Body of pancreas (tissue), 4 donors: ENCODE data around the gene SLC47A2. TPM values are rescaled to one million over a fixed set of nuclear protein-coding genes. Genes with fewer than 3 reads are reported as not detected.

Experiments used
- ATAC-seq: fragments of 150-250 bp; one replicate; pipeline ENCODE4 v1.9.1; 2016
- DNase-seq, 4 donors: peaks; one replicate each; pipeline ENCODE4 v3.0.0-alpha.2; 2019
- H3K27ac ChIP-seq, 4 donors: fragments of 200-600 bp; sonication (generic); 1 replicate in 3 of 4; 2 replicates in 1 of 4; pipeline versions ENCODE4 v1.5.1 to v1.6.1; 2016 to 2019; ENCODE audit warnings: mild to moderate bottlenecking in 1 of 4, mixed read lengths in 1 of 4, moderate library complexity in 1 of 4
- H3K27me3 ChIP-seq, 2 donors: fragments of 200-600 bp; sonication (generic); one replicate each; pipeline ENCODE4 v1.6.0; 2016; ENCODE audit warnings: mild to moderate bottlenecking in 1 of 2
- H3K36me3 ChIP-seq, 2 donors: fragments of 200-600 bp; sonication (generic); replicated peaks in 1 of 2; 2 replicates each; pipeline ENCODE4 v1.5.1; 2016; ENCODE audit warnings: low read depth in 2 of 2; ENCODE audit not compliant: insufficient read depth in 1 of 2
- H3K4me1 ChIP-seq: fragments of 200-600 bp; sonication (generic); one replicate; pipeline ENCODE4 v1.6.0; 2016
- H3K4me3 ChIP-seq, 2 donors: fragments of 200-600 bp; sonication (generic); 1 replicate in 1 of 2; 2 replicates in 1 of 2; pipeline ENCODE4 v1.5.1; 2016 to 2019
- H3K9me3 ChIP-seq, 3 donors: fragments of 200-600 bp; sonication (generic); 1 replicate in 2 of 3; 2 replicates in 1 of 3; pipeline ENCODE4 v1.5.1; 2016
- POLR2A ChIP-seq, 3 donors: fragments of 450-650 bp; IDR thresholded peaks; one replicate each; pipeline ENCODE4 v1.6.1; 2016; ENCODE audit warnings: antibody characterized with exemption in 3 of 3, mild to moderate bottlenecking in 2 of 3
- WGBS, 2 donors: methylation state at CpG; one replicate each; pipeline ENCODE4 v1.1.5; 2017; 5-methylcytosine and 5-hydroxymethylcytosine counted together
- intact Hi-C: fragments of 100-400 bp; cut with DNase I; formaldehyde crosslinking; loops from one replicate; pipeline ENCODE4 v1.15.1; 2023
- total RNA-seq, 2 donors: library from RNA; depleted of rRNA; stranded (reverse); fragments of >200 nt; gene quantifications; one replicate each; pipeline ENCODE4 v1.1.0, GENCODE V29; 2016
- TF ChIP-seq, protein P1 (sequence below), 7 experiments: fragments of 450-650 bp in 4 of 7; fragments of 200-600 bp in 3 of 7; sonication (generic) in 3 of 7; IDR thresholded peaks; one replicate each; pipeline ENCODE4 v1.5.1; 2016 to 2019; ENCODE audit warnings: antibody characterized with exemption in 7 of 7

The SLC47A2 gene
- total RNA-seq, 2 donors from 2014 or later, result 0.26 TPM; not detected in 1

DNA sequence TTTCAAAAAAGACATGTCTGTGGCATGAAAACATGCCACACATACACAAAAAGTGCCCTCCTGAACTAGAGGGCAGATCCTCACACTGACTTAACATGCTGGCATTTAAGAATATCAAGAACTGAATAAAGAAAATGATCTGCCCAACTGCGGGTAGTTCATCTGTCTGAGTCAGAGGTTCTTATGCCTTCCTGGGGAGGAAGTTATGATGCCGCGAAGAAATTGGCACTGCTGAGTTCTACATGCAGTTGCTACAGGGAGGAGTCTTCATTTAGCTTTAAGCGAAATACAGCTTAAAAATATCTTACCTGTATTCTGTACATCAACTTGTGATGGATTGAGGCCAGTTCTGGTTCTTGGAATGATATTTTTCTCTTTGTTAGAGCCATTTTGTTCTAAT, 61.5 kb downstream of the SLC47A2 start:
- no peak for ATAC-seq
- H3K4me1 ChIP-seq, result peaks cover 51% of the 10 kb centered on the region
- no peaks in the 10 kb centered on the region for H3K27me3 ChIP-seq
- TF ChIP-seq, protein P1, sequence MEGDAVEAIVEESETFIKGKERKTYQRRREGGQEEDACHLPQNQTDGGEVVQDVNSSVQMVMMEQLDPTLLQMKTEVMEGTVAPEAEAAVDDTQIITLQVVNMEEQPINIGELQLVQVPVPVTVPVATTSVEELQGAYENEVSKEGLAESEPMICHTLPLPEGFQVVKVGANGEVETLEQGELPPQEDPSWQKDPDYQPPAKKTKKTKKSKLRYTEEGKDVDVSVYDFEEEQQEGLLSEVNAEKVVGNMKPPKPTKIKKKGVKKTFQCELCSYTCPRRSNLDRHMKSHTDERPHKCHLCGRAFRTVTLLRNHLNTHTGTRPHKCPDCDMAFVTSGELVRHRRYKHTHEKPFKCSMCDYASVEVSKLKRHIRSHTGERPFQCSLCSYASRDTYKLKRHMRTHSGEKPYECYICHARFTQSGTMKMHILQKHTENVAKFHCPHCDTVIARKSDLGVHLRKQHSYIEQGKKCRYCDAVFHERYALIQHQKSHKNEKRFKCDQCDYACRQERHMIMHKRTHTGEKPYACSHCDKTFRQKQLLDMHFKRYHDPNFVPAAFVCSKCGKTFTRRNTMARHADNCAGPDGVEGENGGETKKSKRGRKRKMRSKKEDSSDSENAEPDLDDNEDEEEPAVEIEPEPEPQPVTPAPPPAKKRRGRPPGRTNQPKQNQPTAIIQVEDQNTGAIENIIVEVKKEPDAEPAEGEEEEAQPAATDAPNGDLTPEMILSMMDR (IDR thresholded peaks at IDR 0.05), result no peak
- no peak for TF ChIP-seq POLR2A (IDR thresholded peaks at IDR 0.05)
- intact Hi-C loops, result no loop called here
- H3K27ac ChIP-seq, result no peak overlapping the region
- H3K9me3 ChIP-seq, result no peaks in the 10 kb centered on the region
- H3K4me3 ChIP-seq, result no peak overlapping the region
- peaks cover 0 to 7% of the 10 kb centered on the region in 2 donors for H3K36me3 ChIP-seq
- WGBS, 2 donors, result 92 to 97% methylated on average over 4 of the region's 4 CpGs
- DNase-seq, result no peak

DNA sequence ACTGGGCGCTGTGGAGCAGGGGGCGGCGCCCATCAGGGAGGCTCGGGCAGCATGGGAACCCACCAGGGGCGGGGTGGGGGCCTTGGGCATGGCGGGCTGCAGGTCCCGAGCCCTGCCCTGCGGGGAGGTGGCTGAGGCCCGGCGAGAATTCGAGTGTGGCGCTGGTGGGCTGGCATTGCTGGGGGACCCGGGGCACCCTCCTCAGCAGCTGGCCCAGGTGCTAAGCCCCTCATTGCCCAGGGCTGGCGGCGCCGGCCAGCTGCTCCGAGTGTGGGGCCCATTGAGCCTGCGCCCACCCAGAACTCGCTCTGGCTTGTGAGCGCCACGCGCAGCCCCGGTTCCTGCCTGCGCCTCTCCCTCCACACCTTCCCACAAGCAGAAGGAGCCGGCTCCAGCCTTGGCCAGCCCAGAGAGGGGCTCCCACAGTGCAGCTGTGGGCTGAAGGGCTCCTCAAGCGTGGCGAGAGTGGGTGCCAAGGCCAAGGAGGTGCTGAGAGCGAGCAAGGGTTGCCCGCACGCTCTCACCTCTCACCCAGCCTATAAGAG, 62.0 kb downstream of the SLC47A2 start:
- ATAC-seq (no peak), DNase-seq (no peak)
- Histone ChIP-seq H3K9me3 (no peaks in the 10 kb centered on the region), H3K4me3 (no peak overlapping the region), H3K27ac (no peak overlapping the region), H3K27me3 (no peaks in the 10 kb centered on the region), H3K4me1 (peaks cover 51% of the 10 kb centered on the region), H3K36me3 (peaks cover 0 to 7% of the 10 kb centered on the region in 2 donors)
- 97 to 100% methylated on average over 1 to 22 of the region's 30 CpGs for WGBS, 2 donors
- TF ChIP-seq, protein P1 (IDR thresholded peaks at IDR 0.05), result no peak
- TF ChIP-seq POLR2A (IDR thresholded peaks at IDR 0.05), result no peak
- intact Hi-C loops, result no loop called here

DNA sequence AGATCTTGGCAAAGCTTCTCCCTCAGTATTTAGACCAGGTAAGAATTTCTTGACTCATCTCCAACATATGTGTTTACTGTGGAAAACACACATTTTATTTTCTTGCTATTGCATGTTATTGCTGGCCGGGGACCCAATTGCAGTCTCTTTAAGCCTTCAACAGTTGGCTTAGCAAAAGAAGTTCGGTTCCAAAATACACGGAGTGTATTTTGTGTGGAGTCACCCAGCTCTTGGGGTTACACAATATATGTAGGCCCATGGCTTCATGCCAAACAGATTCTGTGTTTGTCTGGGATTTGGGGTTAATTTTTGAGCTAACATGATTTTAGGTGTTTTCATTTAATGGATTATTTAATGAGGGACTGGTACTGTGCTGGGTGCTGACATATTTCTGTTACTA, 63.8 kb downstream of the SLC47A2 start:
- Histone ChIP-seq H3K36me3 (peaks cover 0 to 7% of the 10 kb centered on the region in 2 donors), H3K4me1 (peaks cover 43% of the 10 kb centered on the region), H3K27ac (peak overlapping the region in 3 of 4 donors; percentile 17 to 63 (median 48)), H3K27me3 (no peaks in the 10 kb centered on the region), H3K4me3 (no peak overlapping the region), H3K9me3 (no peaks in the 10 kb centered on the region)
- ATAC-seq (no peak), DNase-seq (peak in 1 of 4 donors; percentile 44)
- WGBS, 2 donors, result 25 to 36% methylated on average over 3 of the region's 3 CpGs
- intact Hi-C loops, result no loop called here
- TF ChIP-seq, protein P1 (IDR thresholded peaks at IDR 0.05), result no peak
- no peak for TF ChIP-seq POLR2A (IDR thresholded peaks at IDR 0.05)

DNA sequence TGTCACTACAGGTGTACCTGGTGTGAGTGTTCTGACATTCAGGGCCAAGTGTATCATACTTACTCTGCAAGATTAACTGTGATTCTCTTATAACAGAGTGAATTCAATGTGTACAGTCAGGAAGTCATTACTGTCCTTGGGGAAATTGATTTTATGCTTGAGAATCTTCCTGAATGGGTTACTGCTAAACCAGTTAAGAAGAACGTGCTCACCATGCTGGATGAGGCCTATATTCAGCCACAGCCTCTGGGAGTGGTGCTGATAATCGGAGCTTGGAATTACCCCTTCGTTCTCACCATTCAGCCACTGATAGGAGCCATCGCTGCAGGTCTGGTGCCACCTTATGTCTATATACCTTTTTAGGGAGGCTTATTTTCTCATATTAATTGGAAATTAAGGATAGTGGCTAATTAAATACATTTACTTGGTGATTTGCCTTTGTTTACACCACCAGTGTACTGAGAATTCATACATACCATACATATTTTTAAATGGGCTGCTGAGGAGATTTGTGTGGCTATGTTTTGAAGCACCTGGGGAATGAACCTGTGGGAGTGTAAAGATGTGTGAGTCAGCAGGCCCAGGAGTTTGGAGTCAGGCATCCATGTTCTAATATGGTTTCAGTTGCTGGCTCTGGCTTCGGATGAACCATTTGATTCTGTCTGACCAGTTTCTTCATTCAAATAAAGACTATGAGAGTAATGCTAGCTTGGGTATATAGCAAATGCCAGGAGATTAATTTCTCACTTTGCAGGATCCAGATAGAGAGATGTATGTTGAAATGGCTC, 64.7 kb downstream of the SLC47A2 start:
- Histone ChIP-seq H3K27me3 (no peaks in the 10 kb centered on the region), H3K27ac (peak overlapping the region; percentile 0 to 63 (median 9)), H3K9me3 (no peaks in the 10 kb centered on the region), H3K4me1 (peaks cover 52% of the 10 kb centered on the region), H3K4me3 (no peak overlapping the region), H3K36me3 (peaks cover 0 to 7% of the 10 kb centered on the region in 2 donors)
- ATAC-seq (no peak), DNase-seq (no peak)
- WGBS, 2 donors, result 15 to 33% methylated on average over 5 of the region's 5 CpGs
- intact Hi-C loops, result no loop called here
- no peak for TF ChIP-seq POLR2A (IDR thresholded peaks at IDR 0.05)
- TF ChIP-seq, protein P1 (IDR thresholded peaks at IDR 0.05), result no peak
